ENCODE results near the gene ULBP3. TPM values are rescaled to one million over a fixed set of nuclear protein-coding genes. Genes with fewer than 3 reads are reported as not detected.

ULBP3 gene
- polyA plus RNA-seq, 1 donor from 2014 or later, result 2.2 TPM

DNA sequence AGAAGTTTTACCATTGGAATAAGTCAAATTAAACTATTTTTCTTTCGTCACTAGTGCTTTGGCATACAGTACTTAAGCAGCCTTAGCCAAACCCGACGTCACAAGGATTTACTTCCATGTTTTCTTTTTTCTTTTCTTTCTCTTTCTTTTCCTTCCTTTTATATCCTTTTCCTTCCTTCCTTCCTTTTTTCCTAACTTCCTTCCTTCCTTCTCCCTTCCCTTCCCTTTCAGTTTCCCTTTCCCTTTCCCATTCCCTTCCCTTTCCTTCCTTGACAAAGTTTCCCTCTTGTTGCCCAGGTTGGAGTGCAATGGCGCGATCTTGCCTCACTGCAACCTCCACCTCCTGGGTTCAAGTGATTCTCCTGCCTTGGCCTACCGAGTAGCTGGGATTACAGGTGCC lies 9.9 kb downstream of the ULBP3 start:
- H3K4me2 ChIP-seq (ENCODE audit: low read length), result no peak overlapping the region
- H3K36me3 ChIP-seq (ENCODE audit: insufficient read depth, low read length), result no peaks in the 10 kb centered on the region
- no peaks in the 10 kb centered on the region for H3F3A ChIP-seq (ENCODE audit: insufficient read depth, low read length, poor library complexity, severe bottlenecking)
- TF ChIP-seq SMC3 (conservative IDR thresholded peaks at IDR 0.05; ENCODE audit: poor library complexity), result no peak
- TF ChIP-seq POLR2AphosphoS5 (IDR thresholded peaks at IDR 0.05), result no peak
- TF ChIP-seq, protein P1, sequence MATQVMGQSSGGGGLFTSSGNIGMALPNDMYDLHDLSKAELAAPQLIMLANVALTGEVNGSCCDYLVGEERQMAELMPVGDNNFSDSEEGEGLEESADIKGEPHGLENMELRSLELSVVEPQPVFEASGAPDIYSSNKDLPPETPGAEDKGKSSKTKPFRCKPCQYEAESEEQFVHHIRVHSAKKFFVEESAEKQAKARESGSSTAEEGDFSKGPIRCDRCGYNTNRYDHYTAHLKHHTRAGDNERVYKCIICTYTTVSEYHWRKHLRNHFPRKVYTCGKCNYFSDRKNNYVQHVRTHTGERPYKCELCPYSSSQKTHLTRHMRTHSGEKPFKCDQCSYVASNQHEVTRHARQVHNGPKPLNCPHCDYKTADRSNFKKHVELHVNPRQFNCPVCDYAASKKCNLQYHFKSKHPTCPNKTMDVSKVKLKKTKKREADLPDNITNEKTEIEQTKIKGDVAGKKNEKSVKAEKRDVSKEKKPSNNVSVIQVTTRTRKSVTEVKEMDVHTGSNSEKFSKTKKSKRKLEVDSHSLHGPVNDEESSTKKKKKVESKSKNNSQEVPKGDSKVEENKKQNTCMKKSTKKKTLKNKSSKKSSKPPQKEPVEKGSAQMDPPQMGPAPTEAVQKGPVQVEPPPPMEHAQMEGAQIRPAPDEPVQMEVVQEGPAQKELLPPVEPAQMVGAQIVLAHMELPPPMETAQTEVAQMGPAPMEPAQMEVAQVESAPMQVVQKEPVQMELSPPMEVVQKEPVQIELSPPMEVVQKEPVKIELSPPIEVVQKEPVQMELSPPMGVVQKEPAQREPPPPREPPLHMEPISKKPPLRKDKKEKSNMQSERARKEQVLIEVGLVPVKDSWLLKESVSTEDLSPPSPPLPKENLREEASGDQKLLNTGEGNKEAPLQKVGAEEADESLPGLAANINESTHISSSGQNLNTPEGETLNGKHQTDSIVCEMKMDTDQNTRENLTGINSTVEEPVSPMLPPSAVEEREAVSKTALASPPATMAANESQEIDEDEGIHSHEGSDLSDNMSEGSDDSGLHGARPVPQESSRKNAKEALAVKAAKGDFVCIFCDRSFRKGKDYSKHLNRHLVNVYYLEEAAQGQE (IDR thresholded peaks at IDR 0.05; ENCODE audit: borderline replicate concordance), result no peak
- no peak for TF ChIP-seq EZH2 (IDR thresholded peaks at IDR 0.05; ENCODE audit: borderline replicate concordance, insufficient read depth, low read length, poor library complexity, severe bottlenecking)
- TF ChIP-seq MXI1 (conservative IDR thresholded peaks at IDR 0.05; ENCODE audit: poor library complexity, severe bottlenecking), result no peak
- TF ChIP-seq RAD21 (conservative IDR thresholded peaks at IDR 0.05), result no peak
- no peak for TF ChIP-seq EP300 (conservative IDR thresholded peaks at IDR 0.05; ENCODE audit: poor library complexity, severe bottlenecking)
- no peak for TF ChIP-seq TAF1 (IDR thresholded peaks at IDR 0.05; ENCODE audit: low read depth)
- TF ChIP-seq, protein P2, sequence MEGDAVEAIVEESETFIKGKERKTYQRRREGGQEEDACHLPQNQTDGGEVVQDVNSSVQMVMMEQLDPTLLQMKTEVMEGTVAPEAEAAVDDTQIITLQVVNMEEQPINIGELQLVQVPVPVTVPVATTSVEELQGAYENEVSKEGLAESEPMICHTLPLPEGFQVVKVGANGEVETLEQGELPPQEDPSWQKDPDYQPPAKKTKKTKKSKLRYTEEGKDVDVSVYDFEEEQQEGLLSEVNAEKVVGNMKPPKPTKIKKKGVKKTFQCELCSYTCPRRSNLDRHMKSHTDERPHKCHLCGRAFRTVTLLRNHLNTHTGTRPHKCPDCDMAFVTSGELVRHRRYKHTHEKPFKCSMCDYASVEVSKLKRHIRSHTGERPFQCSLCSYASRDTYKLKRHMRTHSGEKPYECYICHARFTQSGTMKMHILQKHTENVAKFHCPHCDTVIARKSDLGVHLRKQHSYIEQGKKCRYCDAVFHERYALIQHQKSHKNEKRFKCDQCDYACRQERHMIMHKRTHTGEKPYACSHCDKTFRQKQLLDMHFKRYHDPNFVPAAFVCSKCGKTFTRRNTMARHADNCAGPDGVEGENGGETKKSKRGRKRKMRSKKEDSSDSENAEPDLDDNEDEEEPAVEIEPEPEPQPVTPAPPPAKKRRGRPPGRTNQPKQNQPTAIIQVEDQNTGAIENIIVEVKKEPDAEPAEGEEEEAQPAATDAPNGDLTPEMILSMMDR (IDR thresholded peaks at IDR 0.05; ENCODE audit: poor library complexity, severe bottlenecking), result no peak
- H4K20me1 ChIP-seq (ENCODE audit: insufficient read depth), result no peaks in the 10 kb centered on the region
- H3K79me2 ChIP-seq (replicated peaks; ENCODE audit: insufficient read depth, low read length), result no peaks in the 10 kb centered on the region
- no peaks in the 10 kb centered on the region for H3K9me3 ChIP-seq (ENCODE audit: low read length)
- H3K9me2 ChIP-seq (ENCODE audit: insufficient read depth, low read length), result no peaks in the 10 kb centered on the region
- no peak overlapping the region for H3K9ac ChIP-seq (ENCODE audit: low read length)
- no peak overlapping the region for H3K27ac ChIP-seq (ENCODE audit: low read length)
- no peak overlapping the region for H3K4me3 ChIP-seq (ENCODE audit: low read length)
- no peak overlapping the region for H2AFZ ChIP-seq (ENCODE audit: low read depth, low read length)
- no peaks in the 10 kb centered on the region for H3K27me3 ChIP-seq (ENCODE audit: insufficient read depth, low read depth, low read length)

- Histone ChIP-seq H3K9ac (ENCODE audit: low read length) (no peak overlapping the region), H4K20me1 (ENCODE audit: insufficient read depth) (no peaks in the 10 kb centered on the region), H3K4me3 (ENCODE audit: low read length) (no peak overlapping the region), H2AFZ (ENCODE audit: low read depth, low read length) (no peak overlapping the region), H3K4me2 (ENCODE audit: low read length) (no peak overlapping the region), H3F3A (ENCODE audit: insufficient read depth, low read length, poor library complexity, severe bottlenecking) (no peaks in the 10 kb centered on the region), H3K36me3 (ENCODE audit: insufficient read depth, low read length) (no peaks in the 10 kb centered on the region), H3K27ac (ENCODE audit: low read length) (no peak overlapping the region), H3K9me3 (ENCODE audit: low read length) (no peaks in the 10 kb centered on the region), H3K79me2 (replicated peaks; ENCODE audit: insufficient read depth, low read length) (no peaks in the 10 kb centered on the region), H3K27me3 (ENCODE audit: insufficient read depth, low read depth, low read length) (no peaks in the 10 kb centered on the region), H3K9me2 (ENCODE audit: insufficient read depth, low read length) (no peaks in the 10 kb centered on the region)
- TF ChIP-seq SMC3 (conservative IDR thresholded peaks at IDR 0.05; ENCODE audit: poor library complexity), result no peak
- TF ChIP-seq, protein P1 (IDR thresholded peaks at IDR 0.05; ENCODE audit: borderline replicate concordance), result no peak
- no peak for TF ChIP-seq EZH2 (IDR thresholded peaks at IDR 0.05; ENCODE audit: borderline replicate concordance, insufficient read depth, low read length, poor library complexity, severe bottlenecking)
- no peak for TF ChIP-seq TAF1 (IDR thresholded peaks at IDR 0.05; ENCODE audit: low read depth)
Observed at GRCh38 chr6:150058231-150058792, 10.6 kb downstream of the ULBP3 start.
